Activated CD8-positive, alpha-beta memory T cell treated with anti-CD3 and anti-CD28 coated beads for 36 hours (primary cell): ENCODE measurements around the gene ZNF593OS. TPM values are rescaled to one million over a fixed set of nuclear protein-coding genes. Genes with fewer than 3 reads are reported as not detected.

Experiments
- CTCF ChIA-PET: fragments of 350-600 bp; sonication (Branson Sonifier 250); formaldehyde crosslinking; loops from one replicate; lab custom pipeline; 2021; ENCODE audit warnings: antibody characterized with exemption; lab: Charles Lee
- POLR2A ChIA-PET: fragments of 350-600 bp; sonication (Branson Sonifier 250); formaldehyde crosslinking; loops from one replicate; lab custom pipeline; 2021; ENCODE audit warnings: antibody characterized with exemption; lab: Charles Lee
- total RNA-seq, 2 experiments: library from RNA; stranded (reverse); gene quantifications; one replicate each; pipeline ENCODE4 v1.2.3, GENCODE V29; 2021

ZNF593OS gene
- total RNA-seq, 2 experiments from 2014 or later, result not detected

DNA sequence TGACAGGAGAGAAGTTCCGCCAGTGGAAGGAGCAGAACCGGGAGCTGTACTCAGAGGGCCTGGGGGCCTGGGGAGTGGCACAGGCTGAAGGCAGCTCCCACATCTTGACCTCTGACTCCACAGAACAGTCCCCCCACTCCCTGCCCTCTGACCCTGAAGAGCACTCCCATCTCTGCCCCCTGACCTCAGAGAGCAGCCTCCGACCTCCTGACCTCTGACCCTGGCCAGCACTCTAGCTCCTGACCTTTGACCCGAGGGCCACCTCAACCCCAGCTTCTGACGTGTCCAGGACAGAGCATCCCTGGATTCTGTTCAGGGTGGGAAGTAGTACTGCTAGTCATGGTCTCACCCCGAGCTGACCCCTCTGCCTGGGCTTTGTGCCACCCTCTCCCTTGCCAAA is 17.7 kb upstream of the ZNF593OS start:
- ChIA-PET POLR2A (no interaction called here), CTCF (interaction anchor here (1.1 to 1.6 kb wide), 2 partner anchors 19 to 129 kb away, joined by 3 read pairs; partner anchors contain the start of gene ZNF593)

DNA sequence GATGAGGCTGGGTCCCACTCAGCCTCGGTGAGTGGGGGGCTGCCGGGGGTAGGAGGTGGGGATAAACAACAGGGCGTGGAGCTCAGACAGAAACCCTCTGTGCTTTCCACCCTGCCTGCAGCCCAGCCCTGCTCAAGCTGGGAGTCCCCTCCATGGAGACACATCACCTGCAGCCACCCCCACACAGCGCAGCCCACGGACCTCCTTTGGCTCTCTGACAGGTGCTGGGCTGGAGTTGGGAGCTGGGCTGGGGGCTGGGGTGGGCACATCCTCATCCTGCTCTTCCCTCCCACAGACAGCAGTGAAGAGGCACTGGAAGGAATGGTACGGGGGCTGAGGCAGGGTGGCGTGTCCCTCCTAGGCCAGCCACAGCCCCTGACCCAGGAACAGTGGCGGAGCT is 16.8 kb upstream of the ZNF593OS start:
- ChIA-PET CTCF (interaction anchor here (1.1 kb wide), 2 partner anchors 45 to 130 kb away, joined by 3 to 4 read pairs; partner anchors contain the start of gene CEP85), POLR2A (no interaction called here)

DNA sequence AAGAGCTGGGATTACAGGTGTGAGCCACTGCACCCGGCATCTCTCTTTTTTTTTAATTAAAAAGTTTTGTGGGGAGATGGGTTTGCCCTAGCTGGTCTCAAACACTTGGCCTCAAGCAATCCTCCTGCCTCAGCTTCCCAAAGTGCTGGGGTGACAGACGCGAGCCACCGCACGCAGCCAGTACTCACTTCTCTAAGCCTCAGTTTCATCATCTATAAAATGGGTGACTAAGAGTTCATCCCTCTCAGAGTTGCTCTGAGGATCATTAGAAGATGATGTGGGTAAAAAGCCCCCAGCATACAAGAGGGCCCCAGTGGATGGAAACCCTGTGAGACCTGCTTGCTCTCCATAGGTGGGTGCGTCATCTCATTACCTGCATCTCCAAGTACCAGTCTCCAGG is 16.2 kb upstream of the ZNF593OS start:
- CTCF ChIA-PET, result interaction anchor here (1.1 kb wide), 1 partner anchor 46 kb away, joined by 4 read pairs; the partner anchor contains the start of gene CEP85
- POLR2A ChIA-PET, result no interaction called here

DNA sequence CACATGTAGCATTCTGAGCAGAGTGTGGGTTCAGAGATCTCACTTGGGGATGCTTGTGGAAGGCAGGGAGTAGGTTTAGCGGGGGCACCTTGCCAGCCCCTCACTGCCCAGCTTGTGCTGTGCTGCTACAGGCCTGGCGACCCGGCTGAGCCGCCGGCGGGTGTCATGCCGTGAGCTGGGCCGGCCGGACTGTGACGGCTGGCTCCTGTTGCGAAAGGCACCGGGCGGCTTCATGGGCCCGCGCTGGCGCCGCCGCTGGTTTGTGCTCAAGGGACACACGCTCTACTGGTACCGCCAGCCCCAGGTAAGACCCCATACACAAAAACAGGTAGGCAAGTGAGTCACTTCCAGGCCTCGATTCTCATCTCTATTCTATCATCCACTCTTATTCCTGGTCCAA is 13.3 kb upstream of the ZNF593OS start:
- CTCF ChIA-PET, result no interaction called here
- POLR2A ChIA-PET, result no interaction called here

DNA sequence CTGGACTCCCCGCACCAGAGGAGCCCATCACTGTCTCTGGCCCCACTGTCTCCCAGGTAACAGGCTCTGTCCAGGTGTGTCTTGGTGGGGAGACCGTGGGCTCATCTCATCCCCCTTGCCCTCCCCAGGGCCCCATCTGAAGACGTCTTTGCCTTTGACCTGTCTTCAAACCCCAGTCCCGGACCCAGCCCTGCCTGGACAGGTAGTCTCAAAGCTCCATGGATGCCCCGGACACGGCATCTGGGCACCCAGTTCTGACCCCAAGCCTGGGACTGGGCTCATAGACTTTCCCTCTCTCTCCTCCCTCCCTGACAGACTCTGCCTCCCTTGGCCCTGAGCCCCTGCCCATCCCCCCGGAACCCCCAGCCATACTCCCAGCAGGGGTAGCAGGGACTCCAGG is 12.5 kb upstream of the ZNF593OS start:
- POLR2A ChIA-PET, result no interaction called here
- CTCF ChIA-PET, result interaction anchor here (0.7 kb wide), 1 partner anchor 14 kb away, joined by 3 read pairs; the partner anchor contains the start of gene ZNF593

DNA sequence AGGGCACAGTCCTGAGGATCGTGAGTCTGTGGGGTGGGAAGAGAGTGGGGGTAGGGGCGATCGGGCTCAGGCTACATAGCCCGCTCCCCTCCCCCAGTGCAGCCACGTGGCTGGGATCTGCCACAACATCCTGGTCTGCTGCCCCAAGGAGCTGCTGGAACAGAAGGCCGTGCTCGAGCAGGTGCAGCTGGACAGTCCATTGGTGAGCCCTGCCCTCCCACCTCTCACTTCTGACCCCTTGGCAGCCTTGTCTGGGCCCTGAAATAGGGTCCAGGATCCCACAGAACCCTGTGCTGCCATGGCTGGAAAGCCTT is 10.7 kb upstream of the ZNF593OS start:
- CTCF ChIA-PET, result interaction anchor here (2.6 kb wide), 1 partner anchor 12 kb away, joined by 8 read pairs; the partner anchor contains the start of gene ZNF593

DNA sequence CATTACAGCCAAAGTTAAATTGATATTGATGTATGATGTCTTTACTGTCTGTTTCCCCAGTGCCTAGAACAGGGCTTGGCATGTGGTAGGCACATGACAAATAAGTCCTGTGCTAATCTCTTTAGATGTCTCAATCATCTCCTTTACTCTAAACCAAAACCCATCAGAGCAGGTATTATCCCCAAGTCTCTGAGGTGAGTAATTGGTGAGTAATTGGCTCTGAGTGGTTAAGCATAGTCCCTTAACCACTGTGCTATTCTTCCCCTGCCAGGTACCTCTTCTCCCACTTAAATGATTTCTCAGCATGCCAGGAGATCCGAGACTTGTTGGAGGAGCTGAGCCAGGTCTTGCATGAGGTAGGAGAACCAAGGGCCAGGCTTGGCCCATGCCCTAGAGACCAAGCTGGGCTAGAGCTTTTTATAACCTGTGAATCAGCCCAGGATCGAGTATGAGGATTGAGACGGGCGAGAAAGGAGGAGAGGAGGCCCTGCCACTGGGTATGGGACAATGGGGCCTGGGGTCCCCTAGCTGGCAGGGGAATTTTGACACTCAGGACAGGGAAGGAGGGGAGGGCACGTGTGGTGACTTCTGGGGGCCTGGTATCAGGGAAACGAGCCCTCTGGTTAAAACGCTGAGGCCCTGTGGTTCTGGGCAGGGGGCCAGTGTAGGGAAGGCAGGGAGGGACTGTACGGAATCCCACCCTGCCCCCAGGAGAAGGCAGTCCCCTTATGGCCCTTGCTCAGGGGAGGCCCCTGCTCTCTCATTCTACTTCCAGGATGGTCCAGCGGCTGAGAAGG is 10.2 kb upstream of the ZNF593OS start:
- ChIA-PET POLR2A (no interaction called here), CTCF (interaction anchor here (2.6 kb wide), 1 partner anchor 12 kb away, joined by 8 read pairs; the partner anchor contains the start of gene ZNF593)

More for the DNA sequence above, 10.7 kb upstream of the ZNF593OS start:
- POLR2A ChIA-PET, result no interaction called here

DNA sequence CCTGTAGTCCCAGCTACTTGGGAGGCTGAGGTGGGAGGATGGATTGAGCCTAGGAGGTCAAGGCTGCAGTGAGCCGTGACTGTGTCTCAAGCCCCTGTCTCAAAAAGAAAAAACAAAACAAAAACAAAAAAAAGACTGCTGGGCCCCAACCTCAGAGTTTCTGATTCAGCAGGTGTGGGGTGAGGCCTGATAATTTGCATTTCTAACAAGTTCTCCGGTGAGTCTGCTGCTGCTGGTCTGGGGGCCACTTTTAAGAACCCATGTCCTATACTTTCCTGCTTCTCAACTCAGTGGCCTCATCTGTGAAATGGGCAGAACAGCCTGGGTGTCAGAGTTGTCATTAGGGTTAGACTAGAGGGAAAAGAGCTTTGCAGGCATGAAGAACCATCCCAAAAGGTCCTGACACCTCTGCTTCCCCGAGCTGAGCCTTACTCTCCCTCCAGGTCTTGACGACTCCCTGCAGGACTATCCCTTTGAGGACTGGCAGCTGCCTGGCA is 8.4 kb upstream of the ZNF593OS start:
- CTCF ChIA-PET, result interaction anchor here (0.7 to 2.6 kb wide), 2 partner anchors 10 to 35 kb away, joined by 3 to 8 read pairs; partner anchors contain the start of gene ZNF593
- POLR2A ChIA-PET, result no interaction called here

DNA sequence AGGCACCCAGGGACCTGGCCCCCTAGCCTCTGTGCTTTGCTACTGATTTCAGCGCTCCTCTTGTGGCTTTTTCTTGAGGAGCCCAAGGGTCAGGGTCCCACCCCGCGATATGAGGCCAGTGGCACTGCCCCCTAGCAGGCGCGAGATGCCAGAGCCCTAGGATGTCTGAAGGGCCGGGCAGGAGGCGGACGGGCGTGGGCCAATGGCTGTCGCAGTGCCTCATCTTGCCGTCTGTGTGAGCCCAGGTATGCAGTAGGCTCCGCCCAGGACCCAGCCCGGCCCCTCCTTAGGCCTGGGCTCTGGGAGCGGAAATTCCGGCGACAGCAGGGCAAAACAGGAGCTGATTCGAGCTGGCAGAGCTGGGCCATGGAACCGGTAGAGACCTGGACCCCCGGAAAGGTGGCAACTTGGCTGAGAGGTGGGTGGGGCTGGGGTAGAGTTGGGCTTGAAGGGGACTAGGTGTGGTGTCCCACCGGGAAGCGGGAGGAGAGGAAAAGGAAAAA is 5.6 kb upstream of the ZNF593OS start, which contains the start of gene CNKSR1:
TSS of gene CNKSR1 (plus strand) at position 310 of the 503 bp plus-strand sequence. CDS start at position 367, 57 bp downstream.
- CTCF ChIA-PET, result interaction anchor here (1.6 kb wide), 1 partner anchor 8 kb away, joined by 4 read pairs; the partner anchor contains the start of gene ZNF593
- POLR2A ChIA-PET, result interaction anchor here (0.9 kb wide), 1 partner anchor 8 kb away, joined by 3 read pairs; the partner anchor contains the start of gene ZNF593

DNA sequence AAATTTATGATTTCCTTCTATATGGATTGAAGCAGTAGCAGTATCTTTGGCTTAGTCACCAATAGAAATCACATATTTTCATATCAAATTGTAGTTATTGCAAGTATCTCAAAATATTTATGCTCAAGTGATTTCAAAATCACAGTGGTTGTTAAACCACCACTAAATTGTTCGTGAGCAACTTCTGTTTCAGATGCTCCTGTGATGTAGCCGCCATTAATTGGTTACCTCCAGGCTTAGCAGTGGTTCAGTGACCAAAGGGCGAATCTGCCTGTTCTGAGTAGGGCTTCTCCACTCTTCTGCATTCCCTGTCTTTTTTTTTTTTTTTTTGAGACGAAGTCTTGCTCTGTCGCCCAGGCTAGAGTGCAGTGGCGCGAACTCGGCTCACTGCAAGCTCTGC is 3.7 kb upstream of the ZNF593OS start:
- CTCF ChIA-PET, result interaction anchor here (1.0 to 1.6 kb wide), 2 partner anchors 59 to 189 kb away, joined by 3 to 5 read pairs; partner anchors contain the start of gene CEP85

DNA sequence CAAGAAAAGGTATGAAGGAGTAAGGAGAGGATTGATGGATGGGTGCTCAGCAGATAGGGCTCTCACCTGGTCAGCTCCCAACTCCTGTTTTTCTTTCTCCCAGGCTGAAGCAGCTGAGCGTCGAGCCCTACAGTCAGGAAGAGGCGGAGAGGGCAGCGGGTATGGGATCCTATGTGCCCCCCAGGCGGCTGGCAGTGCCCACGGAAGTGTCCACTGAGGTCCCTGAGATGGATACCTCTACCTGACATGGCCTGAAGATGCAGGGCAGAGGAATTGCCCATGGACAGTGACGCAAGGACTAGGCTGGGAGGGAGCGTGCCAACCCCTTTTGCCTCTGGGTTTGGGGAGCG is 1.2 kb downstream of the ZNF593OS start:
- POLR2A ChIA-PET, result interaction anchor here (0.5 to 1.5 kb wide), 4 partner anchors 58 to 822 kb away, joined by 3 to 10 read pairs (median 5); partner anchors contain the start of gene CEP85
- CTCF ChIA-PET, result interaction anchor here (0.8 to 3.0 kb wide), 14 partner anchors 11 to 194 kb away, joined by 3 to 30 read pairs (median 6); partner anchors contain the start of genes CATSPER4 and CEP85

More for the DNA sequence above, 3.7 kb upstream of the ZNF593OS start:
- POLR2A ChIA-PET, result no interaction called here

DNA sequence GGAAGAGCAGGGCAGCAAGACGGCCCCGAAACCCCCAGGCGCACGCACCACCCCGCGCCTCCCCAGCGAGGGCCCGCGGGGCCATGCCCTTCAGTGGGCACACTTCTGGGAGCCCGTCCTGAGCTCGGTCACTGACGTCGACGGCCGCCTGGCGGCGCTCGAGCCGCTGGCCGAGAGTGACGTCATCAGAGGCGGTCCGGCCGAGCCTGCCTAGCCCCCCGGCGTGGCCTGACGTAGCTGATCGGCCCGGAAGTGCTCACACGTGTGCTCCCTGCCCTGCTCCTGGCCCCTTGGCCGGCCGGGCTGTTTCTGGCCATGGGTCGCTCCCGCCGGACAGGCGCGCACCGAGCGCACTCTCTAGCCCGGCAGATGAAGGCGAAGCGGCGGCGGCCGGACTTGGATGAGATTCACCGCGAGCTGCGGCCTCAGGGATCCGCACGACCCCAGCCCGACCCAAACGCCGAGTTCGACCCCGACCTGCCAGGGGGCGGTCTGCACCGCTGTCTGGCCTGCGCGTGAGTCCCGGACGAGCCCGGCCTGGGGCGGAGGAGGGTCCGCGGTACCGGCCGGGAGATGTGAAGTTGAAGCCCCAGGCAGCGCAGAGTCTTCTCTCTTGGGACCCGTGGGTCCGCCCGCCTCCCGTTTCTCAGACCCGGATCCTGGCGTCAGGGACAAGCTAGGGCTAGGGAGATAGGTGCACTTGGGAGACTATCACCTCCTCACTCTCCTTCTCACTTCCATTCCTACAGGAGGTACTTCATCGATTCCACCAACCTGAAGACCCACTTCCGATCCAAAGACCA is 1.8 kb downstream of the ZNF593OS start, which contains the start of gene ZNF593:
TSS of gene ZNF593 (plus strand) at position 240 of the 803 bp plus-strand sequence. CDS start at position 316, 76 bp downstream.
- ChIA-PET POLR2A (interaction anchor here (0.5 to 1.5 kb wide), 6 partner anchors 8 to 822 kb away, joined by 3 to 10 read pairs (median 4); partner anchors contain the start of genes CEP85, CNKSR1 and DHDDS), CTCF (interaction anchor here (0.5 to 3.0 kb wide), 25 partner anchors 8 to 411 kb away, joined by 3 to 30 read pairs (median 4); partner anchors contain the start of genes CATSPER4, CEP85 and CNKSR1)

DNA sequence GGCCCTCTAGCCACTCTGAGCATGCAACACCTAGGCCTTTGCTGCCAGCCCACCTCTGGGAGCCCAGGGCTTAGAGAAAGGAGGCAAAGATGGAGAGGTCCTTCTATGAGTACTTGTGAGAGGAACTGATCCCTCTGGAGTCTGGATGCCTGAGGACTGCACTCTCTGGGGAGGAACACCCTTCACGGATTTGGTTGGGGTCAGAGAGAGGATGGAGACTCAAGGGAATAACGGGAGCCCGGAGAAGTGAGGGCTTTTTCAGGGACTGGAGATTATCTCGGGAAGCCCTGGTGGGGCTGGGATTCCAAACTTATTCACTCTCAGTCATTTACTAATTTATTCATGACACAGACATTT is 2.5 kb downstream of the ZNF593OS start:
- POLR2A ChIA-PET, result interaction anchor here (0.6 to 1.5 kb wide), 4 partner anchors 9 to 263 kb away, joined by 3 to 10 read pairs (median 3); partner anchors contain the start of genes CEP85, CNKSR1 and DHDDS
- CTCF ChIA-PET, result interaction anchor here (0.5 to 3.0 kb wide), 19 partner anchors 9 to 412 kb away, joined by 3 to 30 read pairs (median 5); partner anchors contain the start of genes CEP85 and CNKSR1

DNA sequence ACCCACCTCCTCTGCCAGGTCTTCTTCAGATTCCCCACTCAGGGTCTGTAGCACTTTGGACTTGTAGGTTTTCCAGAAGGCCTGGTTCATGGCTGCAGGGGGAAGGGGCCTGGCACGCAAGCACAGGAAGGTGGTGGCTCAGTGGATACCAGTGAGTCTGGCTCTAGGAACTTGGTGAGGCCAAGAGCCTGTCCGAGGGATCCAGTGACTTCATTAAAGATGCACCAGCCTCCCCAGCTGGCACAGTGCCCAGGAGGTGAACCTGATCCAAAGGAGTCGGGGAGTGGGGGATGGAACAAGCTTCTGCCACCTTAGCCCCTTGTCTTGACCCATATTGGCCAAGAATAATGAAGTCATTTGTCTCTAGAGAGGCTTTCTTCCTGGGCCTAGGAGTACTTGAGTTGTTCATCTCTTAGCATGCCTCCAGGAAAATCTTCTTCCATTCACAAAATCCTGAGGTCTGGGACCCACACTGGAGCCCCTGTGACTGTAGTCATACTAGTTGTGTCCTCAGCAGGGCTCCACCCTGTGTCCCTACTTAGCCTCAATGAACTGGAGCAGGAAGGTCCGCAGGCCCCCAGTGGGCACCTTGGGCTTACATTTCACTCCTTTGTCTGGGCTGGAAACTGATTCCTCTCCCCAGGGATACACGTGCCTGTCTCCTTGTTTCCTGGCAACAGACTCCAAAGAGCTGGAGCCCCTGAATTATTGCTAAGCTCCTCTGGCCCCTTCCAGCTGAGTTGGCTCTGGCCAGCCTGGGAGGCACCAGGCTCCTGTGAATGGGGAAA is 3.0 kb downstream of the ZNF593OS start, which contains the start of gene C1orf232:
TSS of gene C1orf232 (minus strand) at position 554 of the 788 bp plus-strand sequence. CDS start at position 90, 464 bp downstream.
- POLR2A ChIA-PET, result no interaction called here
- CTCF ChIA-PET, result interaction anchor here (0.9 to 3.0 kb wide), 7 partner anchors 11 to 206 kb away, joined by 3 to 30 read pairs (median 5); partner anchors contain the start of gene CEP85

DNA sequence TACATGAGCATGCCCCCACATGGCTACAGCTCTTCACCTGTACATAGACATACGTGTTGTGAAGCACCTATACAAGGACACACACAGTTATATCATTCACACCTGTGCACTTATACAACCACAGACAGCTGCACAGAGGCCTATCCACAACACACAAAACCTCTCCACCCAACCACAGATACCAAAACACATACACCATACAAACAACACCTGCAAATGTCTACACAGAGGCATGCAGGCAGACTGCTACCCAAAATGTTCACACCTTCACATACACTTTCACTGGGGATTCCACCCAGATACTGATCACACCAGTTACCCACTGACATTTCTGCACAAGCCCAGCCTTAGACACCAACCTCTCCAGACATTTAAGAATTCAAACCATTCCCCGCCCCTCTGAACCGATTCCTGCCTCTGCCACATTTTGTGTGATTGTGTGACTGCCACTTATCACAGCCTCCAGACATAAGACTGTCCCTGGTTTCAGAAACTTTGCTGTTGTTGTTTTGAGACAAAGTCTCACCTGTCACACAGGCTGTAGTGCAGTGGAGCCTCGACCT is 4.8 kb downstream of the ZNF593OS start:
- CTCF ChIA-PET, result interaction anchor here (1.0 to 2.6 kb wide), 2 partner anchors 67 to 68 kb away, joined by 5 to 8 read pairs; partner anchors contain the start of gene CEP85
- POLR2A ChIA-PET, result no interaction called here
